ENCODE data around the gene LMAN2.
"Not testable (repeated sequence)": the region's sequence is repeated elsewhere in the genome, so short reads cannot be mapped to it uniquely, and the experiment has no call there.

Gene LMAN2

DNA sequence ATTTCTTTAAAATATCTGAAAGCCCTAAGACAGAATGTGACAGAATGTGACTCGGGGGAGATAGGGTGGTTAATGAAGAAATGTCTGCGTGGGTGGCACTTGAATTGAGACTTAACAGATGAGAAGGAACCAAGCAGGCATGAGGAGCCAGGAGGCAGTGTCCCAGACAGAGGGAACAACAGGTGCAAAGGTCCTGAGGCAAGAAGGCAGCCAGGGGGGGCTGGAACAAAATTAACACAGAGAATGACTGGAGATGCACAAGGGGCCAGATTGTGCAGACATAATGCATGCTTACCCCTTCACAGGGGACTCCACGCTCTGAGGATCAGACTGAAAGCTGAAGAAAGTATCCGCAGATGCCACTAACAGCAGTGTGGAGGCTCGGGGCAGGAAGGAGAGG lies 1.7 kb downstream of the LMAN2 start:
- TF ChIP-seq, protein P1, sequence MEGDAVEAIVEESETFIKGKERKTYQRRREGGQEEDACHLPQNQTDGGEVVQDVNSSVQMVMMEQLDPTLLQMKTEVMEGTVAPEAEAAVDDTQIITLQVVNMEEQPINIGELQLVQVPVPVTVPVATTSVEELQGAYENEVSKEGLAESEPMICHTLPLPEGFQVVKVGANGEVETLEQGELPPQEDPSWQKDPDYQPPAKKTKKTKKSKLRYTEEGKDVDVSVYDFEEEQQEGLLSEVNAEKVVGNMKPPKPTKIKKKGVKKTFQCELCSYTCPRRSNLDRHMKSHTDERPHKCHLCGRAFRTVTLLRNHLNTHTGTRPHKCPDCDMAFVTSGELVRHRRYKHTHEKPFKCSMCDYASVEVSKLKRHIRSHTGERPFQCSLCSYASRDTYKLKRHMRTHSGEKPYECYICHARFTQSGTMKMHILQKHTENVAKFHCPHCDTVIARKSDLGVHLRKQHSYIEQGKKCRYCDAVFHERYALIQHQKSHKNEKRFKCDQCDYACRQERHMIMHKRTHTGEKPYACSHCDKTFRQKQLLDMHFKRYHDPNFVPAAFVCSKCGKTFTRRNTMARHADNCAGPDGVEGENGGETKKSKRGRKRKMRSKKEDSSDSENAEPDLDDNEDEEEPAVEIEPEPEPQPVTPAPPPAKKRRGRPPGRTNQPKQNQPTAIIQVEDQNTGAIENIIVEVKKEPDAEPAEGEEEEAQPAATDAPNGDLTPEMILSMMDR (IDR thresholded peaks at IDR 0.05; ENCODE audit: low read depth, low read length) = no peak
- no peak for DNase-seq (ENCODE audit: extremely low read depth, low read depth)

DNA sequence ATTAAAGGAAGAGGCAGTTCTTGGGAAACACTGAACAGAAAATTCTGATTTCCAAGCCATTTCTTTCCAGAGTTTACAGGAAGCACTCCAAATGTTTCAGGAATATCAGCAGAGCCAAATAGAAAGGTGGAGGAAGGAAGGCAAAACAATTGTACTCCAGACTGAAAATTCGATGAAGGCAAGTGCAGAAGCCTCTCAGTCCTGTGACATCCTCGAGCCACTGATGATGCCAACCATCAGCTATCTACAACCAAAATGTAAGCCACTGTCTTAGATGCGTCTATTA lies 2.2 kb downstream of the LMAN2 start:
- TF ChIP-seq, protein P1 (IDR thresholded peaks at IDR 0.05; ENCODE audit: low read depth, low read length) = no peak

DNA sequence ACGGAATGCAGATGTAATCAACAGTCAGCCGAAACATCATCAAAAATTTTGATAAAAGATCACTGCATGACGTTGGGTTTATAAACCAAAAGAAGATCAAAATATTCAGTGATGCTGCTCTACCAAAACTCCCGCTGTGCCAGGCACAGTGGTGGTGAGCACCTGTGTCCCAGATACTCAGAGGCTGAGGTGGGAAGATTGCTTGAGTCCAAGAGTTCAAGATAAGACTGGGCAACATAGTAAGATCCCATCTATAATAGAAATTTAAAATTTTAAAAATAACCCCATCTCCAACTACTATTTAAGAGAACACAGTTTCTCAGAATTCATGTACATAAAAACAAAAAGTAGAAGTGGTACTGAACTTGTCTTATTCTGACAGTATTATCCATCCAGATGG lies 3.8 kb downstream of the LMAN2 start:
- no peak for DNase-seq (ENCODE audit: extremely low read depth, low read depth)
- TF ChIP-seq, protein P1 (IDR thresholded peaks at IDR 0.05; ENCODE audit: low read depth, low read length) = no peak

More for the DNA sequence above, 2.2 kb downstream of the LMAN2 start:
- DNase-seq (ENCODE audit: extremely low read depth, low read depth) = no peak

DNA sequence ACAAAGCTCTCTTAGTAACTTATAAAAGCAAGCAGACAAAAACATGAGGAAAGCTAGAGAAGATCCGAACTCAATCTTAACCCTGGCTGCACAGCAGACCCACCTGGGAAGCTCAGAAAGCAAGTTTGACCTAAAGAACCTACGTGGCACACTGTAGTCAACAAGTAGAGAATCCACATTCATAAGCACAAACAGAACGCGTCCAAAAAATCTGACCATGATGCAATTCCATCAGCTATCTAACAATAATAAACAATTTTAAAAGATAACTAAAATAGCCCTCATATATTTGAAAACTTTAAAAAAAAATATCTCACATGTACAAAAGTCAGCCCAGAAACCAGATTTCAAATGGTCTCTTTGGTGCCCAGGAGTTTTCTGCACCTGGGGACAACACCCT lies 4.6 kb downstream of the LMAN2 start:
- TF ChIP-seq, protein P1 (IDR thresholded peaks at IDR 0.05; ENCODE audit: low read depth, low read length) = no peak
- no peak for DNase-seq (ENCODE audit: extremely low read depth, low read depth)

DNA sequence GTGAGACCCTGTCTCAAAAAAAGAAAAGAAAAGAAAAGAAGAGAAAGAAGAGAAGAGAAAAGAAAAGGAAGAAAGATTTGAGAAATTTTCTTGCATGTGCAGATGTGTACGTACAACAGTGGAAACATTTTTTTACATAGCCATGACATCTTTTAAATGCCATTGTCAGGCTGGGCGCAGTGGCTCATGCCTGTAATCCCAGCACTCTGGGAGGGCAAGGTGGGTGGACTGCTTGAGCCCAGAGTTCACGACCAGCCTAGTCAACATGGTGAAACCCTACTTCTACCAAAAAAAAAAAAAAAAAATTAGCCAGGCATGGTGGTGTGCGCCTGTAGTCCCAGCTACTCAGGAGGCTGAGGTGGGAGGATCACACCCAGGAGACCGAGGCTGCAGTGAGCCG lies 6.6 kb downstream of the LMAN2 start:
- no peak for DNase-seq (ENCODE audit: extremely low read depth, low read depth)
- TF ChIP-seq, protein P1 (IDR thresholded peaks at IDR 0.05; ENCODE audit: low read depth, low read length) = no peak

DNA sequence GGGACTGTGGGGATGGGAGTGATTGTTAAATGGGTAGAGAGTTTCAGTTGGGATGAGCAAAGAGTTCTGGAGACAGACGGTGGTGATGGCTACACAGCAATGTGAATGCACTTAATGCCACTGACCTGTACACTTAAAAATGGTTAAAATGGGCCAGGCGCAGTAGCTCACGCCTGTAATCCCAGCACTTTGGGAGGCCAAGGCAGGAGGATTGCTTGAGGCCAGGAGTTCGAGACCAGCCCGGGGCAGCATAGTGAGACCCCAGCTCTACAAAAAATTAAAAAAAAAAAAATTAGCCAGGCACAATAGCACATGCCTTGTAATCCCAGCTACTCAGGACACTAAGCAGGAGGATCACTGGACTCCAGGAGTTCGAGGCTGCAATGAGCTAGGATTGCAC lies 7.7 kb downstream of the LMAN2 start:
- no peak for DNase-seq (ENCODE audit: extremely low read depth, low read depth)
- TF ChIP-seq, protein P1 (IDR thresholded peaks at IDR 0.05; ENCODE audit: low read depth, low read length) = no peak

DNA sequence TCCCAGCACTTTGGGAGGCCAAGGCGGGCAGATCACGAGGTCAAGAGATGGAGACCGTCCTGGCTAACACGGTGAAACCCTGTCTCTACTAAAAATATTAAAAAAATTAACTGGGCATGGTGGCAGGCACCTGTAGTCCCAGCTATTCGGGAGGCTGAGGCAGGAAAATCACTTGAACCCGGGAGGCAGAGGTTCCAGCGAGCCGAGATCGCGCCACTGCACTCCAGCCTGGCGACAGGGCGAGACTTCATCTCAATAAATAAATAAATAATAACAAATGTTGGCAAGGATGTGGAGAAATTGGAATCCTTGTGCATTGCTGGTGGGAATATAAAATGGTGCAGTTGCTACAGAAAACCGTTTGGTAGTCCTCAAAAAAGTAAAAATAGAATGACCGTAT lies 8.5 kb downstream of the LMAN2 start:
- not testable (repeated sequence) for DNase-seq (ENCODE audit: extremely low read depth, low read depth)

DNA sequence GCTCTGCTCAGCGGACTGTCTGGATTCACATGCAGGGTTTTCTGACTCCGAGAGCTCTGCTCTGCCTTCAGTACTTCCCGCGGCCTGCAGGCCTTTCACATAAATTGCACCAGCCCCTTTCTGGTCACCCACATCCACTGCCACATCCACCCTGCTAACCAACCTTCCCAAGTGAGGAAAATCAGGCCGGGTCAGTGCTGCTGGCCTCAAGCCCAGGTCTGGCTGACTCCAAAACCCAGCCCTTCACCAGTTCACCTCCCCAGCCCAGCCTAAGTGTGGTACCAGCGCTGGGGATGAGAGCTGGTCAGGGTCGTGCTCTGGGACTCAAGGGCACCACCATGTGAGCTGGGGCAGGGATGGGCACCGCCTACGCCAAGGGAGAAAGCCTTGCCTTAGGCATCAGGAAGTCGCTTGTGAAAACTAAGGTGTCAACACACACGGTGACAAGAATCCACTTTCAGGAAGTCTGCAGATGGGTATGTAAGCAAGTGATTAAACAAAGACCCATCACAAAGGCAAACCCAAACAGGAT lies 12.3 kb downstream of the LMAN2 start:
- TF ChIP-seq, protein P1 (IDR thresholded peaks at IDR 0.05; ENCODE audit: low read depth, low read length) = no peak
- DNase-seq (ENCODE audit: extremely low read depth, low read depth) = no peak

All from AG09319 (cell line).